IMR-90 (cell line): Measurements from ENCODE around the gene MALL. TPM values are rescaled to one million over a fixed set of nuclear protein-coding genes. Genes with fewer than 3 reads are reported as not detected.
A peak's percentile ranks its signal among the peaks of the same experiment; 100 is the strongest.

Experiments used
- ATAC-seq: fragments of 200-7000 bp; cut with Tn5 transposase; 2 replicates; pipeline ENCODE4 v1.9.1; 2020; ENCODE audit warnings: low read depth, mild to moderate bottlenecking, moderate library complexity
- BruUV-seq: library from RNA; stranded (reverse); fragments of 400-500 nt; replicated peaks from 2 replicates; lab custom pipeline; 2021; lab: Mats Ljungman, UMichigan
- CTCF ChIA-PET: fragments of 300-600 bp; formaldehyde crosslinking; extraction: SDS; loops from one replicate; lab custom pipeline; 2021; ENCODE audit warnings: antibody characterized with exemption; lab: Yijun Ruan, JAX
- POLR2A ChIA-PET: fragments of 300-600 bp; sonication (Branson Sonifier 250); formaldehyde crosslinking; loops from one replicate; lab custom pipeline; 2022; ENCODE audit warnings: antibody characterized with exemption; ENCODE audit not compliant: unreplicated experiment; lab: Charles Lee
- DNase-seq: peaks from one replicate; pipeline ENCODE4 v3.0.0; 2013
- H2AFZ ChIP-seq: replicated peaks from 2 replicates; pipeline ENCODE3; 2013; ENCODE audit warnings: low read length, mild to moderate bottlenecking; ENCODE audit not compliant: poor library complexity
- H2AK5ac ChIP-seq: 2 replicates; pipeline ENCODE4 v1.6.1; 2013; ENCODE audit warnings: low read depth, low read length, inconsistent platforms
- H2AK9ac ChIP-seq: replicated peaks from 2 replicates; pipeline ENCODE3; 2013; ENCODE audit warnings: mild to moderate bottlenecking, low read depth, low read length, moderate library complexity; ENCODE audit not compliant: poor library complexity
- H2BK120ac ChIP-seq: 2 replicates; pipeline ENCODE4 v1.6.1; 2013; ENCODE audit warnings: low read depth, low read length, inconsistent platforms
- H2BK15ac ChIP-seq: 3 replicates; pipeline ENCODE4 v1.6.1; 2013; ENCODE audit warnings: low read depth, low read length, inconsistent platforms
- H2BK20ac ChIP-seq: 2 replicates; pipeline ENCODE4 v1.6.1; 2013; ENCODE audit warnings: low read depth, mild to moderate bottlenecking, inconsistent platforms, low read length, moderate library complexity
- H2BK5ac ChIP-seq: 2 replicates; pipeline ENCODE4 v1.6.1; 2013; ENCODE audit warnings: mild to moderate bottlenecking, low read depth, low read length, inconsistent platforms; ENCODE audit not compliant: poor library complexity, severe bottlenecking
- H3K14ac ChIP-seq: replicated peaks from 2 replicates; pipeline ENCODE4 v1.6.1; 2013; ENCODE audit warnings: low read depth, low read length, inconsistent platforms
- H3K18ac ChIP-seq: 2 replicates; pipeline ENCODE4 v1.6.1; 2013; ENCODE audit warnings: low read depth, low read length, control low read depth
- H3K23ac ChIP-seq: 2 replicates; pipeline ENCODE4 v1.6.1; 2013; ENCODE audit warnings: low read depth, low read length, inconsistent platforms
- H3K27ac ChIP-seq: 2 replicates; pipeline ENCODE4 v1.5.1; 2013; ENCODE audit warnings: mild to moderate bottlenecking, control low read depth, low read length; ENCODE audit not compliant: insufficient read depth
- H3K27me3 ChIP-seq: 2 replicates; pipeline ENCODE4 v1.6.1; 2013; ENCODE audit warnings: low read length; ENCODE audit not compliant: control insufficient read depth, insufficient read depth
- H3K36me3 ChIP-seq: 2 replicates; pipeline ENCODE4 v1.6.1; 2013; ENCODE audit warnings: low read length, mixed read lengths; ENCODE audit not compliant: control insufficient read depth, insufficient read depth
- H3K4ac ChIP-seq: 2 replicates; pipeline ENCODE4 v1.6.1; 2013; ENCODE audit warnings: low read depth, low read length, inconsistent platforms
- H3K4me1 ChIP-seq: 2 replicates; pipeline ENCODE4 v1.6.1; 2013; ENCODE audit warnings: low read length, mixed read lengths; ENCODE audit not compliant: control insufficient read depth, insufficient read depth
- H3K4me2 ChIP-seq: 2 replicates; pipeline ENCODE4 v1.6.1; 2013; ENCODE audit warnings: low read depth, mild to moderate bottlenecking, control low read depth, low read length, moderate library complexity
- H3K4me3 ChIP-seq: 2 replicates; pipeline ENCODE4 v1.5.1; 2013; ENCODE audit warnings: low read depth, mild to moderate bottlenecking, control low read depth, low read length, moderate library complexity; ENCODE audit not compliant: insufficient read depth
- H3K56ac ChIP-seq: 2 replicates; pipeline ENCODE4 v1.6.1; 2013; ENCODE audit warnings: low read length, inconsistent platforms; ENCODE audit not compliant: insufficient read depth; ENCODE audit errors: extremely low read depth
- H3K79me1 ChIP-seq, 2 experiments: 2 replicates each; pipeline ENCODE4 v1.6.1; 2013; ENCODE audit warnings: low read length in 2 of 2, inconsistent platforms in 1 of 2, low read depth in 1 of 2
- H3K9ac ChIP-seq: 2 replicates; pipeline ENCODE4 v1.6.1; 2013; ENCODE audit warnings: low read depth, low read length, control low read depth
- H3K9me1 ChIP-seq: 2 replicates; pipeline ENCODE4 v1.6.1; 2013; ENCODE audit warnings: low read length, inconsistent platforms; ENCODE audit not compliant: insufficient read depth
- H3K9me3 ChIP-seq: 2 replicates; pipeline ENCODE4 v1.6.1; 2013; ENCODE audit warnings: low read length; ENCODE audit not compliant: control insufficient read depth, insufficient read depth
- H4K20me1 ChIP-seq: 2 replicates; pipeline ENCODE4 v1.6.1; 2013; ENCODE audit warnings: low read length, inconsistent platforms; ENCODE audit not compliant: insufficient read depth
- H4K5ac ChIP-seq: 2 replicates; pipeline ENCODE4 v1.6.1; 2013; ENCODE audit warnings: mild to moderate bottlenecking, low read depth, low read length, control low read depth
- H4K8ac ChIP-seq, 2 experiments: 2 replicates each; pipeline ENCODE4 v1.6.1; 2013; ENCODE audit warnings: low read depth in 2 of 2, low read length in 2 of 2, control low read depth in 1 of 2, inconsistent platforms in 1 of 2
- H4K91ac ChIP-seq: 2 replicates; pipeline ENCODE4 v1.6.1; 2013; ENCODE audit warnings: low read depth, low read length, inconsistent platforms; ENCODE audit not compliant: insufficient read depth
- BHLHE40 ChIP-seq: fragments of 150-350 bp; IDR thresholded peaks from 2 replicates; pipeline ENCODE4 v1.6.1; 2016; ENCODE audit warnings: mild to moderate bottlenecking, low read depth, low read length
- CEBPB ChIP-seq: IDR thresholded peaks from 2 replicates; pipeline ENCODE4 v1.6.1; 2012; ENCODE audit warnings: low read depth, low read length, improper control_type of control experiment
- ELK1 ChIP-seq: fragments of 150-350 bp; IDR thresholded peaks from 2 replicates; pipeline ENCODE4 v1.6.1; 2016; ENCODE audit warnings: low read depth, mild to moderate bottlenecking, low read length, moderate library complexity, borderline replicate concordance
- FOS ChIP-seq: fragments of 150-350 bp; IDR thresholded peaks from 2 replicates; pipeline ENCODE4 v1.6.1; 2016; ENCODE audit warnings: low read depth, low read length
- RCOR1 ChIP-seq: IDR thresholded peaks from 2 replicates; pipeline ENCODE4 v1.6.1; 2012; ENCODE audit warnings: mild to moderate bottlenecking, low read length, improper control_type of control experiment; ENCODE audit not compliant: insufficient replicate concordance
- WGBS, 2 experiments: methylation state at CpG; one replicate each; pipeline versions ENCODE4 v1.1.5 to v1.1.7; 2013; ENCODE audit warnings: missing lambda C conversion rate in 2 of 2; ENCODE audit not compliant: insufficient read length in 1 of 2; ENCODE audit errors: extremely low coverage in 2 of 2; 5-methylcytosine and 5-hydroxymethylcytosine counted together
- dilution Hi-C: fragments of 300-500 bp; cut with HindIII; formaldehyde crosslinking; loops from one replicate; pipeline ENCODE4 v1.14.3; 2018; ENCODE audit warnings: low sequenced_read_pairs; ENCODE audit not compliant: unreplicated experiment
- in situ Hi-C: fragments of 300-500 bp; cut with MboI; formaldehyde crosslinking; loops from 3 replicates; pipeline ENCODE4 v1.14.3; 2019; ENCODE audit warnings: low sequenced_read_pairs, inconsistent platforms, mixed read lengths
- intact Hi-C: fragments of 100-400 bp; cut with micrococcal nuclease; formaldehyde crosslinking; loops from 2 replicates; pipeline ENCODE4 v1.10.0; 2022
- polyA plus RNA-seq, 3 experiments: library from polyadenylated mRNA; depleted of rRNA; stranded (reverse); fragments of >200 nt; gene quantifications; 2 replicates each; pipeline ENCODE4 v1.2.3, GENCODE V29; 2012; ENCODE audit warnings: low replicate concordance in 1 of 3
- total RNA-seq: library from RNA; depleted of rRNA; stranded (reverse); fragments of >200 nt; gene quantifications from 2 replicates; pipeline ENCODE4 v1.2.3, GENCODE V29; 2012

MALL gene
- total and polyA plus RNA-seq, 2 of the 4 experiments (the other 2 are of a cell fraction), result 1.6 TPM

DNA sequence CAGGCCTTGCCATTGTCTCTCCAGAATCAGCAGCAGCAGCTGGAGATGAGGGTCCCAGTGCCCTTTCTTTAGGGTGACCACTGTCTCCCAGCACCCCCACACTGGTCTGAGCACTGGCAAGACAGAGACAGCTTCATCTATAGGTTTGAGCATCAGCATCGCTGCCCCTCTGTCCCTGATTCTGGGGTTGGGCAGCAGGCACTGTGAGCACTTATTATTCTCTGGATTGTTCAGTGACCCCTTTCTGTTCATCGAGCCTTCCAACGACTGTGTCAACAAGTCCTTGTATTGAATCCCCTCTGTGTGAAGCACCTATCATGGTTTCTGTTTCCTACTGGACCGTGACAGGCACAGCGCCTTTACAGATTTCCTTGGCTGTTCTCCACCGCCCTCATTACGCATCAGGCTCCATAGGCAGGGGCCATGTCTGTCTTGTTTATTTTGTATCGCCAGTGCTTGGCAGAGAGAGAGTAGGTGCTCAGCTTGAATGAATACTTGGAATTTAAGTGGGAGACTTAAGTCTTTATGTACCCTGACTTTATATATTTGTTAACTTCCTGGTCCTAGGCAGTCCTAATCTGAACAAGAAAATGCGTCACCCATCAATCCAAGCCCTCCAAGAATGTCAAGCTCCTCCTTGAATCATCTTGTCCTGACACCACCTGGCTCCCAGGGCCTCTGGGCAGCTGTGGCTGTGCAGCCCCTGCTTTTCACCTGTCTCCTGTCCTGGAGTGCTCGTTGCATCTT lies 11.4 kb downstream of the MALL start:
- intact Hi-C loops, result no loop called here
- Histone ChIP-seq H2AFZ (no peak overlapping the region), H2BK120ac (peak overlapping the region; percentile 100), H3K56ac (no peak overlapping the region), H2AK5ac (peak overlapping the region; percentile 70), H3K27me3 (no peaks in the 10 kb centered on the region), H3K27ac (no peak overlapping the region), H3K79me1 (peaks cover 0 to 4% of the 10 kb centered on the region in 2 experiments; a peak in 1 of 4 replicates), H3K9me3 (no peaks in the 10 kb centered on the region), H3K4me3 (no peak overlapping the region), H3K18ac (no peak overlapping the region), H4K91ac (peak overlapping the region; percentile 54), H3K4me1 (peaks cover 34% of the 10 kb centered on the region), H3K9ac (no peak overlapping the region), H3K4me2 (no peak overlapping the region), H4K8ac (peak overlapping the region; percentile 7 to 63; a peak in 1 of 4 replicates), H3K23ac (peak overlapping the region; percentile 46; the same call in 1 of the 2 replicates), H2BK15ac (peak overlapping the region; percentile 81; the same call in 2 of the 3 replicates), H2BK5ac (no peak overlapping the region), H3K14ac (0 out of 2 replicates have a peak overlapping the region, but pooled peaks have one; percentile 75), H2AK9ac (peak overlapping the region; percentile 71), H3K9me1 (peaks cover 42% of the 10 kb centered on the region), H3K4ac (peak overlapping the region; percentile 99), H3K36me3 (no peaks in the 10 kb centered on the region), H4K20me1 (no peaks in the 10 kb centered on the region), H2BK20ac (peak overlapping the region; percentile 75), H4K5ac (no peak overlapping the region)
- POLR2A ChIA-PET, result no interaction called here
- TF ChIP-seq FOS (no peak), CEBPB (no peak), RCOR1 (no peak), BHLHE40 (no peak), ELK1 (no peak)
- no peak for DNase-seq
- dilution Hi-C loops, result no loop called here
- in situ Hi-C loops, result no loop called here
- ATAC-seq, result no peak
- no TSS peak for BruUV-seq
- WGBS, 2 experiments, result no CpG with 5 or more reads among the region's 10 CpGs
- CTCF ChIA-PET, result no interaction called here
